ENCODE results near the gene RAPGEF2.
"Not testable (repeated sequence)": the region's sequence is repeated elsewhere in the genome, so short reads cannot be mapped to it uniquely, and the experiment has no call there.

The RAPGEF2 gene

DNA sequence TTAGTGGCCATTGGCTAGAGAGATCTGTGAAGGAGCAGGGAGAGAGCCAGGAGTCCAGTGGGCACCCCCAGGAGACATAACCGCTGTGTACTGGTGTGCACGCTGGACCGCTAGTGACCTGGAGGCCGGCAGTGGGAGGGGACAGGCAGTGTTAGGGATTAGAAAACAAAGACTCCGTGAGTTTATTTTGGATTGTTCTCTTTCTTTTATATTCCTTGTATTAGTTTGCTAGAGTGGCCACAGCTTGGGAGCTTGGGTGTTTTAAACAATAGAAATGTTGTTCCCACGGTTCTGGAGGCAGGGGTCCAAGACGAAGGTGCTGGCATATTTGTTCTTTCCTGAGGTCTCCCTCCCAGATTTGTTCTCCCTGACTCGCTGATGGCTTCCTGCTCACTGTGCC lies 266.4 kb downstream of the RAPGEF2 start:
- ChIA-PET CTCF (no interaction called here), POLR2A (no interaction called here)
- DNase-seq (ENCODE audit: extremely low spot score) = no peak
- TF ChIP-seq ARNT (IDR thresholded peaks at IDR 0.05) = no peak
- TF ChIP-seq ZNF384 (IDR thresholded peaks at IDR 0.05) = no peak
- TF ChIP-seq HDGF (IDR thresholded peaks at IDR 0.05; ENCODE audit: borderline replicate concordance) = no peak

DNA sequence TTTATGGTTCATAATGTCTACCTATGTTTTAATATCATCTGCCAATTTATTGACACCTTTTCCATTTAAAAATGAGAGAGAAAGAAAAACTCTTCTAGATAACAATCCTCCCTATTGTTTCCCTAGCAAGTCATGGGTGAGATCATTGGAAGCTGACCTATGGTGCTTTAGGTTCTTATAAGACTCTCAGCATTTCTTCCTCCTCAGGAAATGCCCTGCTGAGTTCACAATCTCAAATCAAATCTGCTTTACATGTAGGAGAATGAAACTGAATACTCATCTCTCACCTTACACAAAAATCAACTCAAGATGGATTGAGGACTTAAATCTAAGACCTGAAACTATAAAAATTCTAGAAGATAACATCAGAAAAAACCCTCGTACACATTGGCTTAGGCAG lies 267.4 kb downstream of the RAPGEF2 start:
- ChIA-PET POLR2A (no interaction called here), CTCF (no interaction called here)
- no peak for TF ChIP-seq ELF4 (IDR thresholded peaks at IDR 0.05)
- no peak for TF ChIP-seq NFRKB (IDR thresholded peaks at IDR 0.05)
- TF ChIP-seq FOXA1 (IDR thresholded peaks at IDR 0.05) = no peak
- TF ChIP-seq PKNOX1 (IDR thresholded peaks at IDR 0.05) = no peak
- no peak for TF ChIP-seq LEF1 (IDR thresholded peaks at IDR 0.05; ENCODE audit: borderline replicate concordance)
- TF ChIP-seq FOXK2 (IDR thresholded peaks at IDR 0.05) = no peak
- TF ChIP-seq ZNF384 (IDR thresholded peaks at IDR 0.05) = no peak
- TF ChIP-seq L3MBTL2 (conservative IDR thresholded peaks at IDR 0.05) = no peak
- no peak for TF ChIP-seq SP1 (IDR thresholded peaks at IDR 0.05)
- TF ChIP-seq BHLHE40 (IDR thresholded peaks at IDR 0.05; ENCODE audit: borderline replicate concordance) = no peak
- no peak for TF ChIP-seq TARDBP (IDR thresholded peaks at IDR 0.05)
- TF ChIP-seq CTBP1 (IDR thresholded peaks at IDR 0.05; ENCODE audit: borderline replicate concordance) = no peak
- no peak for TF ChIP-seq SUZ12 (IDR thresholded peaks at IDR 0.05)
- TF ChIP-seq ARNT (IDR thresholded peaks at IDR 0.05) = no peak
- TF ChIP-seq HDGF (IDR thresholded peaks at IDR 0.05; ENCODE audit: borderline replicate concordance) = no peak
- no peak for TF ChIP-seq FOXM1 (IDR thresholded peaks at IDR 0.05; ENCODE audit: borderline replicate concordance)
- DNase-seq (ENCODE audit: extremely low spot score) = no peak

- TF ChIP-seq CTBP1 (IDR thresholded peaks at IDR 0.05; ENCODE audit: borderline replicate concordance) = no peak
- no peak for TF ChIP-seq PKNOX1 (IDR thresholded peaks at IDR 0.05)
- no peak for TF ChIP-seq SP1 (IDR thresholded peaks at IDR 0.05)
- TF ChIP-seq LEF1 (IDR thresholded peaks at IDR 0.05; ENCODE audit: borderline replicate concordance) = no peak
- no peak for TF ChIP-seq BHLHE40 (IDR thresholded peaks at IDR 0.05; ENCODE audit: borderline replicate concordance)
- no peak for TF ChIP-seq ZNF384 (IDR thresholded peaks at IDR 0.05)
- no peak for TF ChIP-seq SUZ12 (IDR thresholded peaks at IDR 0.05)
- no peak for TF ChIP-seq FOXM1 (IDR thresholded peaks at IDR 0.05; ENCODE audit: borderline replicate concordance)
- no peak for TF ChIP-seq ARNT (IDR thresholded peaks at IDR 0.05)
- no peak for TF ChIP-seq FOXK2 (IDR thresholded peaks at IDR 0.05)
- no peak for TF ChIP-seq ELF4 (IDR thresholded peaks at IDR 0.05)
- no peak for TF ChIP-seq NFRKB (IDR thresholded peaks at IDR 0.05)
- no peak for TF ChIP-seq HDGF (IDR thresholded peaks at IDR 0.05; ENCODE audit: borderline replicate concordance)
- no peak for TF ChIP-seq L3MBTL2 (conservative IDR thresholded peaks at IDR 0.05)
- no peak for TF ChIP-seq FOXA1 (IDR thresholded peaks at IDR 0.05)
- TF ChIP-seq TARDBP (IDR thresholded peaks at IDR 0.05) = no peak
- DNase-seq (ENCODE audit: extremely low spot score) = no peak
- POLR2A ChIA-PET = no interaction called here
- CTCF ChIA-PET = interaction anchor here (0.7 kb wide), 1 partner anchor 702 kb away, joined by 3 read pairs; no protein-coding TSS in a partner anchor
Observed at GRCh38 chr4:159374749-159375530, 272.1 kb downstream of the RAPGEF2 start.

DNA sequence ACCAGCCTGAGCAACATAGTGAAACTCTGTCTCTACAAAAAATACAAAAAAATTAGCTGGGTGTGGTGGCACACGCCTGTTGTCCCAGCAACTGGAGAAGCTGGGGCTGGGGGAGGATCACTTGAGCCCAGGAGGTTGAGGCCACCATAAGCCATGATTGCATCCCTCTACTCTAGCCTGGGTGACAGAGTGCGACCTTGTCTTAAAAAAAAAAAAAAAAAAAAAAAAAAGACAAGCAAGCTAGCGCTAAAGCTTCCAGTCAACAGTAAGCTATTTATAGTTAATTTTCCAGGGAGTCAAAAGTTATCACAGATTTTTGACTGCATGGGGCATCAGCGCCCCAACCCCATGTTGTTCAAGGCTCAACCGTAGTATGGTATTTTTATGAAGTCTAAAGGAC lies 273.4 kb downstream of the RAPGEF2 start:
- CTCF ChIA-PET = no interaction called here

DNA sequence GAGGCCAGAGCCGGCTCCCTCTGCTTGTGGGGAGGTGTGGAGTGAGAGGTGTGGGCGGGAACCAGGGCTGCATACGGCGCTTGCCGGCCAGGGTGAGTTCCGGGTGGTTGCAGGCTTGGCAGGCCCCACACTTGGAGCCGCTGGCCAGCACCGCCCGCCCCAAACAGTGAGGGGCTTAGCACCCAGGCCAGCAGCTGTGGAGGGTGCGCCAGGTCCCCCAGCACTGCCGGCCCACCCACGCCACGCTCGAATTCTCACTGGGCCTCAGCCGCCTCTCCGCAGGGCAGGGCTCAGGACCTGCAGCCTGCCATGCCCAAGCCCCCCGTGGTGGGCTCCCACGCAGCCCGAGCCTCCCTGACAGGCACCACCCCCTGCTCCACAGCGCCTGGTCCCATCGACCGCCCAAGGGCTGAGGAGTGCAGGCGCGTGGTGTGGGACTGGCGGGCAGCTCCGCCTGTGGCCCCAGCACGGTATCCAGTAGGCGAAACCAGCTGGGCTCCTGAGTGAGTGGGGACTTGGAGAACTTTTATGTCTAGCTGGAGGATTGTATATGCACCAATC lies 275.3 kb downstream of the RAPGEF2 start:
- TF ChIP-seq L3MBTL2 (conservative IDR thresholded peaks at IDR 0.05) = no peak
- no peak for TF ChIP-seq ELF4 (IDR thresholded peaks at IDR 0.05)
- no peak for TF ChIP-seq TARDBP (IDR thresholded peaks at IDR 0.05)
- TF ChIP-seq FOXM1 (IDR thresholded peaks at IDR 0.05; ENCODE audit: borderline replicate concordance) = no peak
- TF ChIP-seq FOXA1 (IDR thresholded peaks at IDR 0.05) = no peak
- no peak for TF ChIP-seq LEF1 (IDR thresholded peaks at IDR 0.05; ENCODE audit: borderline replicate concordance)
- no peak for TF ChIP-seq HDGF (IDR thresholded peaks at IDR 0.05; ENCODE audit: borderline replicate concordance)
- TF ChIP-seq NFRKB (IDR thresholded peaks at IDR 0.05) = no peak
- TF ChIP-seq CTBP1 (IDR thresholded peaks at IDR 0.05; ENCODE audit: borderline replicate concordance) = no peak
- DNase-seq (ENCODE audit: extremely low spot score) = no peak
- POLR2A ChIA-PET = no interaction called here
- CTCF ChIA-PET = no interaction called here

More for the DNA sequence above, 273.4 kb downstream of the RAPGEF2 start:
- no peak for DNase-seq (ENCODE audit: extremely low spot score)
- POLR2A ChIA-PET = no interaction called here
- no peak for TF ChIP-seq FOXK2 (IDR thresholded peaks at IDR 0.05)
- no peak for TF ChIP-seq FOXA1 (IDR thresholded peaks at IDR 0.05)
- no peak for TF ChIP-seq CTBP1 (IDR thresholded peaks at IDR 0.05; ENCODE audit: borderline replicate concordance)
- no peak for TF ChIP-seq PKNOX1 (IDR thresholded peaks at IDR 0.05)
- TF ChIP-seq BHLHE40 (IDR thresholded peaks at IDR 0.05; ENCODE audit: borderline replicate concordance) = no peak
- TF ChIP-seq L3MBTL2 (conservative IDR thresholded peaks at IDR 0.05) = no peak
- TF ChIP-seq HDGF (IDR thresholded peaks at IDR 0.05; ENCODE audit: borderline replicate concordance) = no peak
- no peak for TF ChIP-seq ELF4 (IDR thresholded peaks at IDR 0.05)
- no peak for TF ChIP-seq ZNF384 (IDR thresholded peaks at IDR 0.05)
- TF ChIP-seq FOXM1 (IDR thresholded peaks at IDR 0.05; ENCODE audit: borderline replicate concordance) = no peak
- TF ChIP-seq NFRKB (IDR thresholded peaks at IDR 0.05) = no peak
- no peak for TF ChIP-seq SP1 (IDR thresholded peaks at IDR 0.05)
- no peak for TF ChIP-seq ARNT (IDR thresholded peaks at IDR 0.05)
- TF ChIP-seq SUZ12 (IDR thresholded peaks at IDR 0.05) = no peak
- no peak for TF ChIP-seq LEF1 (IDR thresholded peaks at IDR 0.05; ENCODE audit: borderline replicate concordance)
- TF ChIP-seq TARDBP (IDR thresholded peaks at IDR 0.05) = no peak

DNA sequence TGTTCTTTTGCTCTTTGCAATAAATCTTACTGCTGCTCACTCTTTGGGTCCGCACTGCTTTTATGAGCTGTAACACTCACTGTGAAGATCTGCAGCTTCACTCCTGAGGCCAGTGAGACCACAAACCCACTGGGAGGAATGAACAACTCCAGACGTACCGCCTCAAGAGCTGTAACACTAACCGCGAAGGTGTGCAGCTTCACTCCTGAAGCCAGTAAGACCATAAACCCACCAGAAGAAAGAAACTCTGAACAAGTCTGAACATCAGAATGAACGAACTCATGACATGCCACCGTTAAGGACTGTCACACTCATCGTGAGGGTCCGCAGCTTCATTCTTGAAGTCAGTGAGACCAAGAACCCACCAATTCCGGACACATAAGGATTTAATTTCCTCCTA lies 276.2 kb downstream of the RAPGEF2 start:
- POLR2A ChIA-PET = interaction anchor here (0.9 kb wide), 1 partner anchor 111 kb away, joined by 4 read pairs; no protein-coding TSS in a partner anchor
- CTCF ChIA-PET; DNase-seq (ENCODE audit: extremely low spot score): not testable (repeated sequence)
